WTC11 (cell line): ENCODE measurements around the gene MTCL1. TPM values are rescaled to one million over a fixed set of nuclear protein-coding genes. Genes with fewer than 3 reads are reported as not detected.

ENCODE experiments used
- ATAC-seq: fragments of 200-7000 bp; cut with Tn5 transposase; 2 replicates; pipeline ENCODE4 v1.10.0; 2021; ENCODE audit warnings: mild to moderate bottlenecking, moderate library complexity
- CTCF ChIA-PET: fragments of 300-600 bp; sonication (Branson Sonifier 250); formaldehyde crosslinking; loops from one replicate; lab custom pipeline; 2021; ENCODE audit warnings: antibody characterized with exemption; lab: Charles Lee
- POLR2A ChIA-PET: fragments of 350-600 bp; sonication (Branson Sonifier 250); formaldehyde crosslinking; loops from one replicate; lab custom pipeline; 2021; ENCODE audit warnings: antibody characterized with exemption; lab: Charles Lee
- DNase-seq: peaks from one replicate; pipeline ENCODE4 v3.0.0; 2021; ENCODE audit warnings: low spot score
- H3K27ac Mint-ChIP-seq: 2 replicates; pipeline ENCODE4 v1.8.0; 2021; ENCODE audit warnings: mixed read lengths
- H3K27me3 Mint-ChIP-seq: 2 replicates; pipeline ENCODE4 v1.8.0; 2021; ENCODE audit warnings: low read depth, mild to moderate bottlenecking, moderate library complexity, mixed read lengths
- H3K36me3 Mint-ChIP-seq: 2 replicates; pipeline ENCODE4 v1.8.0; 2021; ENCODE audit warnings: mixed read lengths
- H3K4me1 Mint-ChIP-seq: 2 replicates; pipeline ENCODE4 v1.8.0; 2022; ENCODE audit warnings: mixed read lengths
- H3K4me3 Mint-ChIP-seq: 2 replicates; pipeline ENCODE4 v1.8.0; 2021; ENCODE audit warnings: mild to moderate bottlenecking, moderate library complexity, mixed read lengths
- H3K9me3 Mint-ChIP-seq: 2 replicates; pipeline ENCODE4 v1.8.0; 2021; ENCODE audit warnings: mixed read lengths
- AR ChIP-seq: fragments of 250-450 bp; sonication (Bioruptor Pico); IDR thresholded peaks from 2 replicates; pipeline ENCODE4 v1.9.0; 2021; ENCODE audit warnings: mild to moderate bottlenecking
- EMX1 ChIP-seq: fragments of 250-450 bp; sonication (Bioruptor Pico); IDR thresholded peaks from 2 replicates; pipeline ENCODE4 v1.8.0; 2021; ENCODE audit warnings: mild to moderate bottlenecking
- ETV6 ChIP-seq: sonication (generic); formaldehyde crosslinking; IDR thresholded peaks from 2 replicates; pipeline ENCODE4 v1.8.1; 2022; ENCODE audit warnings: mild to moderate bottlenecking, missing genetic modification reagents
- GABPB1 ChIP-seq: sonication (generic); formaldehyde crosslinking; IDR thresholded peaks from 2 replicates; pipeline ENCODE4 v1.8.1; 2023; ENCODE audit warnings: mild to moderate bottlenecking, missing genetic modification reagents
- IRF1 ChIP-seq: sonication (generic); formaldehyde crosslinking; IDR thresholded peaks from 2 replicates; pipeline ENCODE4 v1.8.0; 2023; ENCODE audit warnings: missing genetic modification reagents
- JAZF1 ChIP-seq: fragments of 250-450 bp; sonication (Bioruptor Pico); IDR thresholded peaks from 2 replicates; pipeline ENCODE4 v1.9.0; 2021; ENCODE audit warnings: moderate library complexity, mild to moderate bottlenecking, inconsistent platforms
- MYBL2 ChIP-seq: sonication (generic); formaldehyde crosslinking; IDR thresholded peaks from 2 replicates; pipeline ENCODE4 v1.8.1; 2023; ENCODE audit warnings: mild to moderate bottlenecking, moderate library complexity, missing genetic modification reagents
- NFATC4 ChIP-seq: fragments of 250-450 bp; sonication (Bioruptor Pico); IDR thresholded peaks from 2 replicates; pipeline ENCODE4 v1.9.0; 2021; ENCODE audit warnings: mild to moderate bottlenecking
- NFYB ChIP-seq: sonication (generic); formaldehyde crosslinking; conservative IDR thresholded peaks from 2 replicates; pipeline ENCODE4 v1.8.0; 2022; ENCODE audit warnings: low read depth, missing genetic modification reagents
- NR2C2 ChIP-seq: sonication (generic); formaldehyde crosslinking; IDR thresholded peaks from 2 replicates; pipeline ENCODE4 v1.8.0; 2022; ENCODE audit warnings: mild to moderate bottlenecking, missing genetic modification reagents
- NR3C1 ChIP-seq: sonication (generic); formaldehyde crosslinking; conservative IDR thresholded peaks from 2 replicates; pipeline ENCODE4 v1.8.1; 2023; ENCODE audit warnings: low read depth, mild to moderate bottlenecking, missing genetic modification reagents
- TCF7 ChIP-seq: sonication (generic); formaldehyde crosslinking; IDR thresholded peaks from 2 replicates; pipeline ENCODE4 v1.8.0; 2022; ENCODE audit warnings: mild to moderate bottlenecking, low read depth, missing genetic modification reagents, moderate library complexity
- ZNF138 ChIP-seq: sonication (generic); formaldehyde crosslinking; conservative IDR thresholded peaks from 2 replicates; pipeline ENCODE4 v1.8.1; 2022; ENCODE audit warnings: mild to moderate bottlenecking, moderate library complexity, missing genetic modification reagents
- ZNF232 ChIP-seq: sonication (generic); formaldehyde crosslinking; IDR thresholded peaks from 2 replicates; pipeline ENCODE4 v1.8.0; 2022; ENCODE audit warnings: mild to moderate bottlenecking, missing genetic modification reagents
- ZNF317 ChIP-seq: sonication (generic); formaldehyde crosslinking; IDR thresholded peaks from 2 replicates; pipeline ENCODE4 v1.8.1; 2023; ENCODE audit warnings: low read depth, mild to moderate bottlenecking, moderate library complexity, missing genetic modification reagents, borderline replicate concordance
- ZNF416 ChIP-seq: fragments of 250-450 bp; sonication (Bioruptor Pico); IDR thresholded peaks from 2 replicates; pipeline ENCODE4 v1.9.0; 2021; ENCODE audit warnings: mild to moderate bottlenecking, inconsistent platforms
- ZSCAN18 ChIP-seq: fragments of 250-450 bp; sonication (Bioruptor Pico); IDR thresholded peaks from 2 replicates; pipeline ENCODE4 v2.1.2; 2022; ENCODE audit warnings: mild to moderate bottlenecking, moderate library complexity
- total RNA-seq: library from RNA; stranded (reverse); gene quantifications from 3 replicates; pipeline ENCODE4 v1.2.3, GENCODE V29; 2021
- TF ChIP-seq, protein P1 (sequence below): sonication (generic); formaldehyde crosslinking; IDR thresholded peaks from 2 replicates; pipeline ENCODE4 v1.8.0; 2022; ENCODE audit warnings: mild to moderate bottlenecking, missing genetic modification reagents
- TF ChIP-seq, protein P2 (sequence below): sonication (generic); formaldehyde crosslinking; IDR thresholded peaks from 2 replicates; pipeline ENCODE4 v1.8.1; 2022; ENCODE audit warnings: mild to moderate bottlenecking, moderate library complexity, missing genetic modification reagents
- TF ChIP-seq, protein P3 (sequence below): sonication (generic); formaldehyde crosslinking; IDR thresholded peaks from 2 replicates; pipeline ENCODE4 v1.8.0; 2022; ENCODE audit warnings: mild to moderate bottlenecking, missing genetic modification reagents

Gene MTCL1
- total RNA-seq, 1 experiment from 2014 or later, result 64.3 TPM

- TF ChIP-seq, protein P1, sequence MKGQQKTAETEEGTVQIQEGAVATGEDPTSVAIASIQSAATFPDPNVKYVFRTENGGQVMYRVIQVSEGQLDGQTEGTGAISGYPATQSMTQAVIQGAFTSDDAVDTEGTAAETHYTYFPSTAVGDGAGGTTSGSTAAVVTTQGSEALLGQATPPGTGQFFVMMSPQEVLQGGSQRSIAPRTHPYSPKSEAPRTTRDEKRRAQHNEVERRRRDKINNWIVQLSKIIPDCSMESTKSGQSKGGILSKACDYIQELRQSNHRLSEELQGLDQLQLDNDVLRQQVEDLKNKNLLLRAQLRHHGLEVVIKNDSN, result no peak
- TF ChIP-seq NR3C1 (CRISPR knock-in tag) (no peak), NFYB (CRISPR knock-in tag) (no peak), ZSCAN18 (CRISPR knock-in tag) (no peak), ETV6 (CRISPR knock-in tag) (no peak), ZNF138 (no peak), NR2C2 (CRISPR knock-in tag) (no peak), MYBL2 (CRISPR knock-in tag) (no peak), ZNF232 (CRISPR knock-in tag) (no peak), NFATC4 (CRISPR knock-in tag) (no peak), EMX1 (CRISPR knock-in tag) (no peak), ZNF416 (CRISPR knock-in tag) (no peak), GABPB1 (CRISPR knock-in tag) (no peak), ZNF317 (CRISPR knock-in tag) (no peak), IRF1 (CRISPR knock-in tag) (no peak), JAZF1 (no peak), TCF7 (no peak), AR (CRISPR knock-in tag) (no peak)
- TF ChIP-seq, protein P2, sequence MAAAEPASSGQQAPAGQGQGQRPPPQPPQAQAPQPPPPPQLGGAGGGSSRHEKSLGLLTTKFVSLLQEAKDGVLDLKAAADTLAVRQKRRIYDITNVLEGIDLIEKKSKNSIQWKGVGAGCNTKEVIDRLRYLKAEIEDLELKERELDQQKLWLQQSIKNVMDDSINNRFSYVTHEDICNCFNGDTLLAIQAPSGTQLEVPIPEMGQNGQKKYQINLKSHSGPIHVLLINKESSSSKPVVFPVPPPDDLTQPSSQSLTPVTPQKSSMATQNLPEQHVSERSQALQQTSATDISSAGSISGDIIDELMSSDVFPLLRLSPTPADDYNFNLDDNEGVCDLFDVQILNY (CRISPR knock-in tag), result no peak
- TF ChIP-seq, protein P3, sequence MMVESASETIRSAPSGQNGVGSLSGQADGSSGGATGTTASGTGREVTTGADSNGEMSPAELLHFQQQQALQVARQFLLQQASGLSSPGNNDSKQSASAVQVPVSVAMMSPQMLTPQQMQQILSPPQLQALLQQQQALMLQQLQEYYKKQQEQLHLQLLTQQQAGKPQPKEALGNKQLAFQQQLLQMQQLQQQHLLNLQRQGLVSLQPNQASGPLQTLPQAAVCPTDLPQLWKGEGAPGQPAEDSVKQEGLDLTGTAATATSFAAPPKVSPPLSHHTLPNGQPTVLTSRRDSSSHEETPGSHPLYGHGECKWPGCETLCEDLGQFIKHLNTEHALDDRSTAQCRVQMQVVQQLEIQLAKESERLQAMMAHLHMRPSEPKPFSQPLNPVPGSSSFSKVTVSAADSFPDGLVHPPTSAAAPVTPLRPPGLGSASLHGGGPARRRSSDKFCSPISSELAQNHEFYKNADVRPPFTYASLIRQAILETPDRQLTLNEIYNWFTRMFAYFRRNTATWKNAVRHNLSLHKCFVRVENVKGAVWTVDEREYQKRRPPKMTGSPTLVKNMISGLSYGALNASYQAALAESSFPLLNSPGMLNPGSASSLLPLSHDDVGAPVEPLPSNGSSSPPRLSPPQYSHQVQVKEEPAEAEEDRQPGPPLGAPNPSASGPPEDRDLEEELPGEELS, result no peak
- peaks cover 16% of the 10 kb centered on the region for H3K4me1 Mint-ChIP-seq
- no peak overlapping the region for H3K27ac Mint-ChIP-seq
- H3K9me3 Mint-ChIP-seq, result peaks cover 4% of the 10 kb centered on the region; the same call in 1 of the 2 replicates
- ATAC-seq, result no peak
- DNase-seq, result no peak
- H3K4me3 Mint-ChIP-seq, result no peak overlapping the region
- H3K27me3 Mint-ChIP-seq, result no peaks in the 10 kb centered on the region
- peaks cover 25% of the 10 kb centered on the region for H3K36me3 Mint-ChIP-seq
- POLR2A ChIA-PET, result interaction anchor here (0.5 kb wide), 1 partner anchor 21 kb away, joined by 3 read pairs; no protein-coding TSS in a partner anchor
- CTCF ChIA-PET, result no interaction called here
Observed at GRCh38 chr18:8825729-8826375, 120.5 kb downstream of the MTCL1 start.
